ENCODE data around the gene CCDC13. TPM values are rescaled to one million over a fixed set of nuclear protein-coding genes. Genes with fewer than 3 reads are reported as not detected.

Gene CCDC13
- total and polyA plus RNA-seq, 4 donors = 0.42 to 2.3 (median 1.0) TPM

DNA sequence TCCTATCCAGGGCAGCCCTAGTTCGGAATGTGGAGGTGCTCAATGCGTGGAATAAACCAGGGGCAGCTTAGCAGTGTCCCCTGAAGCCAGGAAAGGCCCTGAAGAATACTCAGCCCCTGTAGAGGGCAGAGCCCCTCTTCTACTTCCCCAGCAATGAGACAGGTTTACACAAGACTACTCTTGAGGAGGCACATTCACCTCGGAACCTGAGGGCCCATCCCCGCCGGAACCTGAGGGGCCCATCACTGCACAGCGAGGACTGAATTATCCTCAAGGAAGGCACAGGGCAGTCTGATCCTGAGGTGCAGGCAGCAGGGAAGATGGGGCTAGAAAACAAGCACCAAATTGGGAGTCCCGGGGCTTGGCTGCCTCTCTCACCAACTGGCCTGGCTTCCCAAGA, 22.2 kb downstream of the CCDC13 start:
- Histone ChIP-seq H3K4me3 (ENCODE audit: low read depth in 1 of 3, low read length in 3 of 3) (no peak overlapping the region), H3K4me1 (ENCODE audit: control insufficient read depth in 4 of 4, insufficient read depth in 4 of 4, low read length in 3 of 4) (peaks cover 0 to 13% (median 6%) of the 10 kb centered on the region in 4 donors), H3K27ac (ENCODE audit: low read depth in 1 of 2, low read length in 2 of 2) (no peak overlapping the region), H3K9ac (ENCODE audit: low read depth in 1 of 2, low read length in 2 of 2) (no peak overlapping the region), H3K27me3 (ENCODE audit: control insufficient read depth in 4 of 4, insufficient read depth in 4 of 4, low read length in 3 of 4) (no peaks in the 10 kb centered on the region), H3K36me3 (ENCODE audit: control insufficient read depth in 4 of 4, insufficient read depth in 3 of 4, low read depth in 1 of 4, low read length in 3 of 4) (no peaks in the 10 kb centered on the region), H3K9me3 (ENCODE audit: control insufficient read depth in 4 of 4, low read length in 3 of 4) (no peaks in the 10 kb centered on the region)
- TF ChIP-seq GABPA (IDR thresholded peaks at IDR 0.05 in 1 of 2, conservative IDR thresholded peaks at IDR 0.05 in 1 of 2) (no peak), TAF1 (conservative IDR thresholded peaks at IDR 0.05) (no peak), RAD21 (IDR thresholded peaks at IDR 0.05) (no peak), EGR1 (IDR thresholded peaks at IDR 0.05; ENCODE audit: low read depth in 2 of 2) (no peak), HNF4A (conservative IDR thresholded peaks at IDR 0.05) (no peak), SP1 (IDR thresholded peaks at IDR 0.05) (no peak), NR2F2 (IDR thresholded peaks at IDR 0.05) (no peak), FOXA1 (IDR thresholded peaks at IDR 0.05) (no peak), JUND (IDR thresholded peaks at IDR 0.05) (no peak), FOXA2 (IDR thresholded peaks at IDR 0.05) (no peak), HNF4G (IDR thresholded peaks at IDR 0.05) (no peak), YY1 (IDR thresholded peaks at IDR 0.05) (no peak), RXRA (IDR thresholded peaks at IDR 0.05) (no peak)
- TF ChIP-seq, protein P1, sequence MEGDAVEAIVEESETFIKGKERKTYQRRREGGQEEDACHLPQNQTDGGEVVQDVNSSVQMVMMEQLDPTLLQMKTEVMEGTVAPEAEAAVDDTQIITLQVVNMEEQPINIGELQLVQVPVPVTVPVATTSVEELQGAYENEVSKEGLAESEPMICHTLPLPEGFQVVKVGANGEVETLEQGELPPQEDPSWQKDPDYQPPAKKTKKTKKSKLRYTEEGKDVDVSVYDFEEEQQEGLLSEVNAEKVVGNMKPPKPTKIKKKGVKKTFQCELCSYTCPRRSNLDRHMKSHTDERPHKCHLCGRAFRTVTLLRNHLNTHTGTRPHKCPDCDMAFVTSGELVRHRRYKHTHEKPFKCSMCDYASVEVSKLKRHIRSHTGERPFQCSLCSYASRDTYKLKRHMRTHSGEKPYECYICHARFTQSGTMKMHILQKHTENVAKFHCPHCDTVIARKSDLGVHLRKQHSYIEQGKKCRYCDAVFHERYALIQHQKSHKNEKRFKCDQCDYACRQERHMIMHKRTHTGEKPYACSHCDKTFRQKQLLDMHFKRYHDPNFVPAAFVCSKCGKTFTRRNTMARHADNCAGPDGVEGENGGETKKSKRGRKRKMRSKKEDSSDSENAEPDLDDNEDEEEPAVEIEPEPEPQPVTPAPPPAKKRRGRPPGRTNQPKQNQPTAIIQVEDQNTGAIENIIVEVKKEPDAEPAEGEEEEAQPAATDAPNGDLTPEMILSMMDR (IDR thresholded peaks at IDR 0.05; ENCODE audit: low read depth, low read length, missing input control) = no peak
- TF ChIP-seq, protein P2, sequence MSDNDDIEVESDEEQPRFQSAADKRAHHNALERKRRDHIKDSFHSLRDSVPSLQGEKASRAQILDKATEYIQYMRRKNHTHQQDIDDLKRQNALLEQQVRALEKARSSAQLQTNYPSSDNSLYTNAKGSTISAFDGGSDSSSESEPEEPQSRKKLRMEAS (IDR thresholded peaks at IDR 0.05) = no peak
- TF ChIP-seq, protein P3, sequence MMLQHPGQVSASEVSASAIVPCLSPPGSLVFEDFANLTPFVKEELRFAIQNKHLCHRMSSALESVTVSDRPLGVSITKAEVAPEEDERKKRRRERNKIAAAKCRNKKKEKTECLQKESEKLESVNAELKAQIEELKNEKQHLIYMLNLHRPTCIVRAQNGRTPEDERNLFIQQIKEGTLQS (IDR thresholded peaks at IDR 0.05) = no peak
- TF ChIP-seq, protein P4, sequence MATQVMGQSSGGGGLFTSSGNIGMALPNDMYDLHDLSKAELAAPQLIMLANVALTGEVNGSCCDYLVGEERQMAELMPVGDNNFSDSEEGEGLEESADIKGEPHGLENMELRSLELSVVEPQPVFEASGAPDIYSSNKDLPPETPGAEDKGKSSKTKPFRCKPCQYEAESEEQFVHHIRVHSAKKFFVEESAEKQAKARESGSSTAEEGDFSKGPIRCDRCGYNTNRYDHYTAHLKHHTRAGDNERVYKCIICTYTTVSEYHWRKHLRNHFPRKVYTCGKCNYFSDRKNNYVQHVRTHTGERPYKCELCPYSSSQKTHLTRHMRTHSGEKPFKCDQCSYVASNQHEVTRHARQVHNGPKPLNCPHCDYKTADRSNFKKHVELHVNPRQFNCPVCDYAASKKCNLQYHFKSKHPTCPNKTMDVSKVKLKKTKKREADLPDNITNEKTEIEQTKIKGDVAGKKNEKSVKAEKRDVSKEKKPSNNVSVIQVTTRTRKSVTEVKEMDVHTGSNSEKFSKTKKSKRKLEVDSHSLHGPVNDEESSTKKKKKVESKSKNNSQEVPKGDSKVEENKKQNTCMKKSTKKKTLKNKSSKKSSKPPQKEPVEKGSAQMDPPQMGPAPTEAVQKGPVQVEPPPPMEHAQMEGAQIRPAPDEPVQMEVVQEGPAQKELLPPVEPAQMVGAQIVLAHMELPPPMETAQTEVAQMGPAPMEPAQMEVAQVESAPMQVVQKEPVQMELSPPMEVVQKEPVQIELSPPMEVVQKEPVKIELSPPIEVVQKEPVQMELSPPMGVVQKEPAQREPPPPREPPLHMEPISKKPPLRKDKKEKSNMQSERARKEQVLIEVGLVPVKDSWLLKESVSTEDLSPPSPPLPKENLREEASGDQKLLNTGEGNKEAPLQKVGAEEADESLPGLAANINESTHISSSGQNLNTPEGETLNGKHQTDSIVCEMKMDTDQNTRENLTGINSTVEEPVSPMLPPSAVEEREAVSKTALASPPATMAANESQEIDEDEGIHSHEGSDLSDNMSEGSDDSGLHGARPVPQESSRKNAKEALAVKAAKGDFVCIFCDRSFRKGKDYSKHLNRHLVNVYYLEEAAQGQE (IDR thresholded peaks at IDR 0.05) = no peak
- TF ChIP-seq, protein P5, sequence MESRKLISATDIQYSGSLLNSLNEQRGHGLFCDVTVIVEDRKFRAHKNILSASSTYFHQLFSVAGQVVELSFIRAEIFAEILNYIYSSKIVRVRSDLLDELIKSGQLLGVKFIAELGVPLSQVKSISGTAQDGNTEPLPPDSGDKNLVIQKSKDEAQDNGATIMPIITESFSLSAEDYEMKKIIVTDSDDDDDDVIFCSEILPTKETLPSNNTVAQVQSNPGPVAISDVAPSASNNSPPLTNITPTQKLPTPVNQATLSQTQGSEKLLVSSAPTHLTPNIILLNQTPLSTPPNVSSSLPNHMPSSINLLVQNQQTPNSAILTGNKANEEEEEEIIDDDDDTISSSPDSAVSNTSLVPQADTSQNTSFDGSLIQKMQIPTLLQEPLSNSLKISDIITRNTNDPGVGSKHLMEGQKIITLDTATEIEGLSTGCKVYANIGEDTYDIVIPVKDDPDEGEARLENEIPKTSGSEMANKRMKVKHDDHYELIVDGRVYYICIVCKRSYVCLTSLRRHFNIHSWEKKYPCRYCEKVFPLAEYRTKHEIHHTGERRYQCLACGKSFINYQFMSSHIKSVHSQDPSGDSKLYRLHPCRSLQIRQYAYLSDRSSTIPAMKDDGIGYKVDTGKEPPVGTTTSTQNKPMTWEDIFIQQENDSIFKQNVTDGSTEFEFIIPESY (IDR thresholded peaks at IDR 0.05) = no peak
- no peak for DNase-seq (ENCODE audit: low spot score)
- WGBS = 97% methylated on average over 7 of the region's 7 CpGs

All from liver (tissue), 9 donors.